ENCODE results near the gene ZFYVE9. TPM values are rescaled to one million over a fixed set of nuclear protein-coding genes. Genes with fewer than 3 reads are reported as not detected.

The ZFYVE9 gene
- total RNA-seq, 1 experiment from 2014 or later = 19.6 TPM

DNA sequence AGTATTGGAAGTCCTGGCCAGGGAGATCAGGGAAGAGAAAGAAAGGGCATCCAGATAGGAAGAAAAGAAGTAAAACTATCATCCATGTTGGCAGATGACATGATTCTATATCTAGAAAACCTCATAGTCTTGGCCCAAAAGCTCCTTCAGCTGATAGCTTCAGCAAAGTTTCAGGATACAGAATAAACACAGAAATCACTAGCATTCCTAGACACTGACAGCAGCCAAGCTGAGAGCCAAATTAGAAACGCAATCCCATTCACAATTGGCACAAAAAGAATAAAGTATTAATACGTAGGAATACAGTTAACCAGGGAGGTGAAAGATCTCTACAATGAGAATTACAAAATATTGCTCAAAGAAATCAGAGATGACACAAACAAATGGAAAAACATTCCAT lies 44.6 kb downstream of the ZFYVE9 start:
- peaks cover 6% of the 10 kb centered on the region; the same call in 1 of the 2 replicates for H3K9me3 Mint-ChIP-seq
- POLR2A ChIA-PET = no interaction called here
- DNase-seq (ENCODE audit: low spot score) = no peak
- H3K4me3 Mint-ChIP-seq = no peak overlapping the region
- no peaks in the 10 kb centered on the region for H3K27me3 Mint-ChIP-seq (ENCODE audit: low read depth)
- no peak for TF ChIP-seq OVOL2 (CRISPR knock-in tag; IDR thresholded peaks at IDR 0.05; ENCODE audit: borderline replicate concordance)
- no peak for TF ChIP-seq MXD4 (CRISPR knock-in tag; IDR thresholded peaks at IDR 0.05; ENCODE audit: borderline replicate concordance)
- no peak for TF ChIP-seq ELF4 (CRISPR knock-in tag; IDR thresholded peaks at IDR 0.05; ENCODE audit: low read depth)
- no peak for TF ChIP-seq RELA (CRISPR knock-in tag; IDR thresholded peaks at IDR 0.05; ENCODE audit: borderline replicate concordance)
- TF ChIP-seq, protein P1, sequence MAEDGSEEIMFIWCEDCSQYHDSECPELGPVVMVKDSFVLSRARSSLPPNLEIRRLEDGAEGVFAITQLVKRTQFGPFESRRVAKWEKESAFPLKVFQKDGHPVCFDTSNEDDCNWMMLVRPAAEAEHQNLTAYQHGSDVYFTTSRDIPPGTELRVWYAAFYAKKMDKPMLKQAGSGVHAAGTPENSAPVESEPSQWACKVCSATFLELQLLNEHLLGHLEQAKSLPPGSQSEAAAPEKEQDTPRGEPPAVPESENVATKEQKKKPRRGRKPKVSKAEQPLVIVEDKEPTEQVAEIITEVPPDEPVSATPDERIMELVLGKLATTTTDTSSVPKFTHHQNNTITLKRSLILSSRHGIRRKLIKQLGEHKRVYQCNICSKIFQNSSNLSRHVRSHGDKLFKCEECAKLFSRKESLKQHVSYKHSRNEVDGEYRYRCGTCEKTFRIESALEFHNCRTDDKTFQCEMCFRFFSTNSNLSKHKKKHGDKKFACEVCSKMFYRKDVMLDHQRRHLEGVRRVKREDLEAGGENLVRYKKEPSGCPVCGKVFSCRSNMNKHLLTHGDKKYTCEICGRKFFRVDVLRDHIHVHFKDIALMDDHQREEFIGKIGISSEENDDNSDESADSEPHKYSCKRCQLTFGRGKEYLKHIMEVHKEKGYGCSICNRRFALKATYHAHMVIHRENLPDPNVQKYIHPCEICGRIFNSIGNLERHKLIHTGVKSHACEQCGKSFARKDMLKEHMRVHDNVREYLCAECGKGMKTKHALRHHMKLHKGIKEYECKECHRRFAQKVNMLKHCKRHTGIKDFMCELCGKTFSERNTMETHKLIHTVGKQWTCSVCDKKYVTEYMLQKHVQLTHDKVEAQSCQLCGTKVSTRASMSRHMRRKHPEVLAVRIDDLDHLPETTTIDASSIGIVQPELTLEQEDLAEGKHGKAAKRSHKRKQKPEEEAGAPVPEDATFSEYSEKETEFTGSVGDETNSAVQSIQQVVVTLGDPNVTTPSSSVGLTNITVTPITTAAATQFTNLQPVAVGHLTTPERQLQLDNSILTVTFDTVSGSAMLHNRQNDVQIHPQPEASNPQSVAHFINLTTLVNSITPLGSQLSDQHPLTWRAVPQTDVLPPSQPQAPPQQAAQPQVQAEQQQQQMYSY (CRISPR knock-in tag; IDR thresholded peaks at IDR 0.05) = no peak
- TF ChIP-seq, protein P2, sequence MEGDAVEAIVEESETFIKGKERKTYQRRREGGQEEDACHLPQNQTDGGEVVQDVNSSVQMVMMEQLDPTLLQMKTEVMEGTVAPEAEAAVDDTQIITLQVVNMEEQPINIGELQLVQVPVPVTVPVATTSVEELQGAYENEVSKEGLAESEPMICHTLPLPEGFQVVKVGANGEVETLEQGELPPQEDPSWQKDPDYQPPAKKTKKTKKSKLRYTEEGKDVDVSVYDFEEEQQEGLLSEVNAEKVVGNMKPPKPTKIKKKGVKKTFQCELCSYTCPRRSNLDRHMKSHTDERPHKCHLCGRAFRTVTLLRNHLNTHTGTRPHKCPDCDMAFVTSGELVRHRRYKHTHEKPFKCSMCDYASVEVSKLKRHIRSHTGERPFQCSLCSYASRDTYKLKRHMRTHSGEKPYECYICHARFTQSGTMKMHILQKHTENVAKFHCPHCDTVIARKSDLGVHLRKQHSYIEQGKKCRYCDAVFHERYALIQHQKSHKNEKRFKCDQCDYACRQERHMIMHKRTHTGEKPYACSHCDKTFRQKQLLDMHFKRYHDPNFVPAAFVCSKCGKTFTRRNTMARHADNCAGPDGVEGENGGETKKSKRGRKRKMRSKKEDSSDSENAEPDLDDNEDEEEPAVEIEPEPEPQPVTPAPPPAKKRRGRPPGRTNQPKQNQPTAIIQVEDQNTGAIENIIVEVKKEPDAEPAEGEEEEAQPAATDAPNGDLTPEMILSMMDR (IDR thresholded peaks at IDR 0.05) = no peak
- no peak for TF ChIP-seq GABPB1 (CRISPR knock-in tag; IDR thresholded peaks at IDR 0.05)
- no peak for TF ChIP-seq MYBL2 (CRISPR knock-in tag; IDR thresholded peaks at IDR 0.05)
- TF ChIP-seq HMGA2 (CRISPR knock-in tag; IDR thresholded peaks at IDR 0.05) = no peak
- no peak for TF ChIP-seq CREM (CRISPR knock-in tag; IDR thresholded peaks at IDR 0.05)
- TF ChIP-seq NR3C1 (CRISPR knock-in tag; conservative IDR thresholded peaks at IDR 0.05; ENCODE audit: low read depth) = no peak
- no peak for TF ChIP-seq ZNF121 (CRISPR knock-in tag; IDR thresholded peaks at IDR 0.05)
- TF ChIP-seq, protein P3, sequence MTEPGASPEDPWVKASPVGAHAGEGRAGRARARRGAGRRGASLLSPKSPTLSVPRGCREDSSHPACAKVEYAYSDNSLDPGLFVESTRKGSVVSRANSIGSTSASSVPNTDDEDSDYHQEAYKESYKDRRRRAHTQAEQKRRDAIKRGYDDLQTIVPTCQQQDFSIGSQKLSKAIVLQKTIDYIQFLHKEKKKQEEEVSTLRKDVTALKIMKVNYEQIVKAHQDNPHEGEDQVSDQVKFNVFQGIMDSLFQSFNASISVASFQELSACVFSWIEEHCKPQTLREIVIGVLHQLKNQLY (CRISPR knock-in tag; IDR thresholded peaks at IDR 0.05) = no peak
- TF ChIP-seq, protein P4, sequence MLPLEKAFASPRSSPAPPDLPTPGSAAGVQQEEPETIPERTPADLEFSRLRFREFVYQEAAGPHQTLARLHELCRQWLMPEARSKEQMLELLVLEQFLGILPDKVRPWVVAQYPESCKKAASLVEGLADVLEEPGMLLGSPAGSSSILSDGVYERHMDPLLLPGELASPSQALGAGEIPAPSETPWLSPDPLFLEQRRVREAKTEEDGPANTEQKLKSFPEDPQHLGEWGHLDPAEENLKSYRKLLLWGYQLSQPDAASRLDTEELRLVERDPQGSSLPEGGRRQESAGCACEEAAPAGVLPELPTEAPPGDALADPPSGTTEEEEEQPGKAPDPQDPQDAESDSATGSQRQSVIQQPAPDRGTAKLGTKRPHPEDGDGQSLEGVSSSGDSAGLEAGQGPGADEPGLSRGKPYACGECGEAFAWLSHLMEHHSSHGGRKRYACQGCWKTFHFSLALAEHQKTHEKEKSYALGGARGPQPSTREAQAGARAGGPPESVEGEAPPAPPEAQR (CRISPR knock-in tag; IDR thresholded peaks at IDR 0.05) = no peak
- TF ChIP-seq, protein P5, sequence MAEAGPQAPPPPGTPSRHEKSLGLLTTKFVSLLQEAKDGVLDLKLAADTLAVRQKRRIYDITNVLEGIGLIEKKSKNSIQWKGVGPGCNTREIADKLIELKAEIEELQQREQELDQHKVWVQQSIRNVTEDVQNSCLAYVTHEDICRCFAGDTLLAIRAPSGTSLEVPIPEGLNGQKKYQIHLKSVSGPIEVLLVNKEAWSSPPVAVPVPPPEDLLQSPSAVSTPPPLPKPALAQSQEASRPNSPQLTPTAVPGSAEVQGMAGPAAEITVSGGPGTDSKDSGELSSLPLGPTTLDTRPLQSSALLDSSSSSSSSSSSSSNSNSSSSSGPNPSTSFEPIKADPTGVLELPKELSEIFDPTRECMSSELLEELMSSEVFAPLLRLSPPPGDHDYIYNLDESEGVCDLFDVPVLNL (CRISPR knock-in tag; IDR thresholded peaks at IDR 0.05; ENCODE audit: borderline replicate concordance, low read depth) = no peak
- no peak overlapping the region for H3K27ac Mint-ChIP-seq
- CTCF ChIA-PET = no interaction called here
- H3K4me1 Mint-ChIP-seq = 0 out of 2 replicates have a peak, but pooled peaks cover 3% of the 10 kb centered on the region
- ATAC-seq = no peak
- H3K36me3 Mint-ChIP-seq = peaks cover 3% of the 10 kb centered on the region

DNA sequence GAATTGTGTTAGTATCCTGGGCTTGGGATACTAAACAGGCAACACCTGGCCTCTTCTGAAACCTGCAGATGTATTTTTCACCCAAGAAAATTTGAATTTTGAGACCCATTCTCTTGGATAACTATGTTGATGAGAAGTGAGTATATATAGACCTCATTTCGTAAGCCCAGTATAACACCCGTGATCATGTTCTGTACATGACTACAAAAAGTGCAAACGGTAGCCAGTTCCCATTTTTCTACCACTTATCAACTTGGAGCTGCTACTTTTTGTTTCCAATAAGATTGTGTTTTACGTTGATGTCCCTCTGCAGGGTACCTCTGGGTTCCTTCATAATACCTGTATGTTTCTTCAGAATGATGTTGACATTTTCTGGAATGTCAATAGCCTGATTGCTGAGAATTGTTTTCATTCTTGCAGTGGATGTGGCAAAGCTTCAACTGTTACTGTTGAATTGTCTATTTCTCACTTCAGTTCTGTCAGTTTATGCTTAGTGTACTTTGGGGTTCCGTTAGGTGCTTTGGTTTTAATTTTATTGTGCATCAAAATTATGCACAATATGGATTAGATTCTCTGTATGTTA lies 48.1 kb downstream of the ZFYVE9 start:
- ATAC-seq (no peak), DNase-seq (ENCODE audit: low spot score) (no peak)
- ChIA-PET CTCF (no interaction called here), POLR2A (no interaction called here)
- Mint-ChIP-seq H3K4me3 (no peak overlapping the region), H3K4me1 (0 out of 2 replicates have a peak, but pooled peaks cover 3% of the 10 kb centered on the region), H3K36me3 (no peaks in the 10 kb centered on the region), H3K9me3 (peaks cover 6% of the 10 kb centered on the region; the same call in 1 of the 2 replicates), H3K27ac (no peak overlapping the region), H3K27me3 (ENCODE audit: low read depth) (no peaks in the 10 kb centered on the region)
- TF ChIP-seq SOX15 (CRISPR knock-in tag; IDR thresholded peaks at IDR 0.05) (no peak), ZNF423 (CRISPR knock-in tag; IDR thresholded peaks at IDR 0.05) (no peak), JAZF1 (CRISPR knock-in tag; IDR thresholded peaks at IDR 0.05) (no peak)
- TF ChIP-seq, protein P3 (CRISPR knock-in tag; IDR thresholded peaks at IDR 0.05) = no peak
- TF ChIP-seq, protein P1 (CRISPR knock-in tag; IDR thresholded peaks at IDR 0.05) = no peak

Measured in WTC11 (cell line).